GM18951 (cell line): ENCODE measurements around the gene DPPA2.
"Not testable (repeated sequence)": the region's sequence is repeated elsewhere in the genome, so short reads cannot be mapped to it uniquely, and the experiment has no call there.

Experiments used
- POLR2A ChIP-seq: IDR thresholded peaks from 4 replicates; pipeline ENCODE4 v1.6.1; 2011; ENCODE audit warnings: mild to moderate bottlenecking; ENCODE audit not compliant: insufficient read length, insufficient read depth; ENCODE audit errors: extremely low read depth
- in situ Hi-C: fragments of 300-500 bp; cut with MboI; formaldehyde crosslinking; loops from one replicate; pipeline ENCODE4 v1.12.0; 2022; ENCODE audit warnings: low sequenced_read_pairs, mixed read lengths, inconsistent platforms; ENCODE audit not compliant: unreplicated experiment

DPPA2 gene, protein sequence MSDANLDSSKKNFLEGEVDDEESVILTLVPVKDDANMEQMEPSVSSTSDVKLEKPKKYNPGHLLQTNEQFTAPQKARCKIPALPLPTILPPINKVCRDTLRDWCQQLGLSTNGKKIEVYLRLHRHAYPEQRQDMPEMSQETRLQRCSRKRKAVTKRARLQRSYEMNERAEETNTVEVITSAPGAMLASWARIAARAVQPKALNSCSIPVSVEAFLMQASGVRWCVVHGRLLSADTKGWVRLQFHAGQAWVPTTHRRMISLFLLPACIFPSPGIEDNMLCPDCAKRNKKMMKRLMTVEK

DNA sequence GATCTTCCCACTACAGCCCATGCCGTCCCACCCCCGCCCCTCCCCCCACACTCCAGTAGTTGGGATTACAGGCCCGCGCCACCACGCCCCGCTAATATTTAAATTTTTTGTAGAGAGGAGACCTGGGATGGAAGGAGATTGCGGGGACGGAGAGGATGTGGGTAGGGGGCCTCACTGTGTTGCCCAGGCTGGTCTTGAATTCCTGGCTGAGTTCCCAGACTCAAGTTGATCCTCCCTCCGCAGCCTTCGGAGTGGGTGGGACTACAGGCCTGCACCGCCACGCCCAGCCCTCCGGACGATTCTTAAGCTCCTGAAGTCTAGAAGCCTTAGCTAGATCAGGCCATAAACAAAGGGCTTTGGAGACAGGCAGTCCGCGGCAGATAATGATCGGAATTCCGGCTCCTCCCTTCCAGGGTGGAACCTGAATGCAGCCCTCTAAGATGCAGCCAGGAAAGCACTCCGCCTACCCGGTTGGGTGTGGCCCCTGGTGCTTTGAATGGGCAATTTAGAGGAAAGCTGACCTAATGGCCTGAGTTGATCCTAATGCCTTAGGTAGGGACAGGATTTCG lies at the start of gene DPPA2:
TSS of gene DPPA2 (minus strand) at position 356 of the 569 bp plus-strand sequence. CDS start 1,975 bp downstream, outside the sequence.
- TF ChIP-seq POLR2A: no peak
- in situ Hi-C loops: no loop called here

DNA sequence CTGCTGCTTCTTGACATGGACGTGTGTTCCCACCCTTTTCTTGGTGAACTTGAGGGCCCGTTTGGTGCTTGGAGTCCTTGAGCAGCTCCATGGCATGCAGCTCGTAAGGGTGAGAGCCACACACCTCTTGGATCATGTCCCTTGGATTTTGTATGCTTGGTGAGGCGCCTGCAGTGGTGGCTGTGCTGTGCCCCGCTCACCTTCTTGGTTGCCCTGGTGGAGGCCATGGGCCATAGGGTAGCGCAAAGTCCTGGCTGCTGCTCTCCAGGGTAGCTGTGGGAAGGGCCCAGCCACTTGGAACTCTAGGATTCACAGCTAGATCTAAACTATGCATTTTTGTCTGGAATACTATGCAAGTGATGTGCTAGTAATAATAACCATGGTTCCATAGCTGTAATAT lies 47.8 kb upstream of the DPPA2 start:
- in situ Hi-C loops: no loop called here
- TF ChIP-seq POLR2A: no peak

DNA sequence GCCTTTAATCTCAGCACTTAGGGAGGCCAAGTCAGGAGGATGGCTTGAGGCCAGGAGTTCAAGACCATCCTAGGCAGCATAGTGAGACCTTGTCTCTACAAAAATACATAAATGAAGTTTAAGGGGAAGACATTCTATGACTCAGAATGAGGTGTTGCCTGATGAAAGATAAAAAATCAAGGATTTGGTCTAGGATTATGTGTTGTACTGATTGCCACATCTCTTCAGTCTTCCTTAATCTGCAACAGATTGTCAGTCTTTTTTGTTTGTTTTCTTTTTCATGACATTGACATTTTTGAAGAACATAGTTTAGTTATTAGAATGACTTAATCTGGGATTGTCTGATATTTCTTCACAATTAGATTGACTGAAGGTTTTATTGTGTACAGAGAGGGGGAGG lies 47.3 kb upstream of the DPPA2 start:
- in situ Hi-C loops: no loop called here
- no peak for TF ChIP-seq POLR2A

DNA sequence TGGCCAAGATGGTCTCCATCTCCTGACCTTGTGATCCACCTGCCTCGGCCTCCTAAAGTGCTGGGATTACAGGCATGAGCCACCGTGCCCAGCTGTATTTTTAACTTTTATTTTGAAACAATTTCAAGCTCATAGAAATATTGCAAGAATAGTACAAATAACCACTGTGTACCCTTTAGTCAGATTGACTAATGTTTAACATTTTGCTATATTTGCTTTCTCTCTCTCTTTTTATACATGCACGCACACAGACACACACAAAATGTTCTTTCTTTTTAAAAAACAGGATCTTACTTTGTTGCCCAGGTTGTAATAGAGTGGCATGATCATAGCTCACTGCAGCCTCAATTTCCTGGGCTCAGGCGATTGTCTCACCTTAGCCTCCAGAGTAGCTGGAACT lies 46.5 kb upstream of the DPPA2 start:
- TF ChIP-seq POLR2A: no peak
- in situ Hi-C loops: no loop called here

DNA sequence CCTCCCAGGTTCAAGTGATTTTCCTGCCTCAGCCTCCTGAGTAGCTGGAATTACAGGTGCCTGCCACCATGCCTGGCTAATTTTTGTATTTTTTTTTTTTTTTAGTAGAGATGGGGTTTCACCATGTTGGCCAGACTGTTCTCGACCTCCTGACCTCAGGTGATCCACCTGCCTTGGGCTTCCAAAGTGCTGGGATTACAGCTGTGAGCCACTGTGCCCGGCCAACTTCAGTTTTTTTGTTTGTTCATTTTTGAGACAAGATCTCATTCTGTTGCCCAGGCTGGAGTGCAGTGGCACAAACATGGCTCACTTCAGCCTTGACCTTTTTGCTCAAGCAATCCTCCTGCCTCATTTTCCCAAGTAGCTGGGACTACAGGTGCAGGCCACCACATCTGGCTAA lies 42.5 kb upstream of the DPPA2 start:
- in situ Hi-C loops: not testable (repeated sequence)

DNA sequence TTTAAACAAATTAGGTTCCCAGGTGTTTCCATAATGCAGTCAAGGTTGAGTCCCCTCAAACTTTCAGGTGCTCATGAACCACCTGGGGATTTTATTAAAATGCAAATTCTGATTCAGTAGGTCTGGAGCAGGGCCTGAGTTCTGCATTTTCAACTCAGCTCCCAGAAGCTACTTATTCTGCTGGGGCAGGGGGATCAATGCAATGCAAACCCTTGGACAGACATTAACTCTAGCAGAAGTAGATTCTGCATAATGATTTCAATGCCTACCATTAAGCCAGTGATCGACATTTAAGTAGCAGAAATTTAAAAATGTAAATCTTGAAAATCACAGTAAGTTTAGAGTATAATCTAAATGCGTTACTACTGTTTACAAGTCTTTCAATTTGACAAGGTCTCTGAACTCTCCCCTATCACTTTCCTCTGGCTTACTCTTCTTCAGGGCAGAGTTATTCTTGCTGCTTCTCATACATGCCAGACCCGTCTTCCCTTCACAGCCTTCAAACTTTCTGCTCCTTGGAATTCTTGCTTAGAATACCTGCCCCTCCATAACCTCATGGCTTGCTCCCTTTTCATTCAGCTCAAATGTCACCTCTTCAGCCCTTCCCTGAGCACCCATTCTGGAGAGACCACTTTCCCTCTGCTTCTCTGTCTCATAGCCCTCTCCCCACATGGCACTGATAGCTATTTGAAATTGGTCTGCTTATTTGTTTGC lies 40.3 kb upstream of the DPPA2 start:
- TF ChIP-seq POLR2A: no peak
- in situ Hi-C loops: no loop called here

DNA sequence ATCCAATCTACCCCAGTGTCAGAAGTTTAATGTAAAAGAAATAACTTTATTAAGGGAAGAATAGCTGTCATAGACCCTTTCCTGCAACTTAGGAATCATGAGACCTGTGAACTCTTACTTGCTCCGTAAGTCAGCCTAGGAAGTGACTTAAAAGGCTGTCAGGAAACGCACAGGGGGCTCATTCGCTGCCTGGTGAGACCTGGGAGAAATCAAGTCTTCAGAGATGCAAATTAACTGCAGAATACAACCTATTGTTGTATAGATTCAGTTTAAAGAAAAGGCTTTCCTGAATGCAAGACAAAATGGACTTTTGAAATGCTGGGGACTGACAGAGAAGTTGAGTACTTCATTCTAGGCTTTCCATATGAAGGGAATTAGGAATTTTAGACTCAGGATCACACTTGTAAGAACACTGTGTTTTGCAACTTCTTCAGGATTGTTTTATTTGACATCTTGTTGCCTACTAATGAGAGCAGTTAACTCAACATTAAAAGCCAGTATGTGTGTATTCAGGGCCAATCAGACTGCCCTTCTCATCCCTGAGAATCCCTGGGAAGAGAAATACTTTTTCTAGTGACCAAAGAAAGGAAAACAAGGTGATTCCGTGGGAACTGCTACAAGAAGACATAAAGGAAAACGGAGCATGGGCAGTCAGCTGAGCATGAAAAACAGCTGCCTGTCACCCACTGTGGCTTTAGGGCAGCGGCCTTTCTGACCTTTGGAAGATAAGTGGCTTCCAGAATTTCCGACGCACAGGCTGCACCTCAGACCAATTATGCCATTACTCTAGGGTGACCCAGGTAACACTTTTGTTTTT lies 39.5 kb upstream of the DPPA2 start:
- in situ Hi-C loops: no loop called here
- TF ChIP-seq POLR2A: no peak

DNA sequence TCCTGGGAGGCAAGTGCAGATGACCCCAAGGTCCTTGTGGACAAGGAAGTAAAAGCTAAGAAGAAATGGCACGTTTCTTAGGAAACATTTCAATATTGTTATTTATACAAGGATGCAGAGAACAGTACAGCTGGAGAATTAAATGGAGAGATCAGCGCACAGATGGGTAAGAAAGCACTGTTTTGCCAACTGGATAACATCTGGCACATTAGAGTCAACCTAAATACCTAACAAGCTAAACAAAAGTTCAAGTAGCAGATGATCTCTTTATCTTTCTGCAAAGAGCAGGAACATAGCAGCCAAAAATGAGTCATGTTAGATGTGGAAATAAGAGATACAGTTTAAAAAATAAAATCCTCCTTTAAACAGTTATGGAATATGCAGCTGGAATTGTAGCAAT lies 36.7 kb upstream of the DPPA2 start:
- TF ChIP-seq POLR2A: no peak
- in situ Hi-C loops: no loop called here

DNA sequence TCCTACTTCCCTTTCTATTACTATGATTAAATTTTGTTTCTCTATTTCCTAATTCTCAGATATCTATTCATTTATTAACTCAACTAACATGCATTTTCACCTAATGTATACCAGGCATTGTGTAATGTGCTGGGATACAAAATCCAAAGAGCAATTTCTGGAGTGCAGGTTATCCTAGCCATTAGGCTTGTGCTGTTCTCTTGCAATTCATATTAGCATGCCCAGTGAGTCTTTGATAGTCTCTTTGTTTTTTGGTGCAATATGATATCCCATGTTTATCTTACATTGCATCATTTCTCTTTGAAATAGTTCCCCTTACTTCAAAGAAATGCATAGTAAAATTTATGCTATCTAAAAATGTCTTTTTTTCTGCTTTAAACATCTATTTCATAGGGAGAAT lies 34.9 kb upstream of the DPPA2 start:
- in situ Hi-C loops: no loop called here
- no peak for TF ChIP-seq POLR2A

DNA sequence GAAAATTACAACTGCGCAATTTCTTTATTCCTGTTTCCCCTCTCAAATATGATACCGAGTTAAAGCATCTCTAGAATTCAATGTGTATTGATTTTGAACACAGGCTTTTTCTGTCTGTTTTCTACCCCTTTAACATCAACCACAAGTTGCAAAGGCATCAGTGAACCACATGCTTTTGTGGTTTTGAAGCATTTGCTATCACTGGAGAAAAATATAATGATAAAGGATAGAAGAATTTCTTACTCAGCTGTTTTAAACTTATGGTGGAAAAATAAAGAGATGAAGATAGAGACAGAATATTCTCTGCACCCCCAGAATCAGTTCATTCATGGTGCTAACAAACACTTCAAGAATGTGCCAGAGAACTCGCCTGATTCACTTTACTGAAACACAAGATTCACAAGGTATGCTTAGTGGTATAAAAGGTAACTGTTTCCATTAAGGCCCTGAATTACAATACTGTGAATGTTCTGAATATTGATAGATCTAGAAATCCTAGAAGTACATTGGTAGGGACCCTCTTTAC lies 30.5 kb upstream of the DPPA2 start:
- in situ Hi-C loops: no loop called here

DNA sequence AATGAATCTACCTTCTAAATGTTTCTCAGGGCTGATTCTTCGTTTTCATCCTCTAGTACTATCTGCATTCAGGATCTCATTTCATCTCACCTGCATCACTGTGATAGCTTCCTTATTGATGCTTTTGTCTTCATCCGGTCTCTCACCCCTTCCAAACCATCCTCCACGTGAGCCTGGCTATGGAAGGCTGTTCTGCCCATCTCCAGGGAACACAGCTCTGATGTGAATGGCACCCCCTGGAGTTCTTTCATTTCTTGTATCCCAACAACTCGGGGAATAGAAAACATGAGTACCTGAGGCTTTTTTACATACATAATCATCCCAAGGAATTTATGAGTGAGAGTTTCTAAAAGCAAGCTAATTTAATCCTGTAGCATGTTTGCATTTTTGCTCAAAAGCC lies 29.8 kb upstream of the DPPA2 start:
- in situ Hi-C loops: no loop called here
- TF ChIP-seq POLR2A: no peak

More for the DNA sequence above, 30.5 kb upstream of the DPPA2 start:
- TF ChIP-seq POLR2A: no peak

DNA sequence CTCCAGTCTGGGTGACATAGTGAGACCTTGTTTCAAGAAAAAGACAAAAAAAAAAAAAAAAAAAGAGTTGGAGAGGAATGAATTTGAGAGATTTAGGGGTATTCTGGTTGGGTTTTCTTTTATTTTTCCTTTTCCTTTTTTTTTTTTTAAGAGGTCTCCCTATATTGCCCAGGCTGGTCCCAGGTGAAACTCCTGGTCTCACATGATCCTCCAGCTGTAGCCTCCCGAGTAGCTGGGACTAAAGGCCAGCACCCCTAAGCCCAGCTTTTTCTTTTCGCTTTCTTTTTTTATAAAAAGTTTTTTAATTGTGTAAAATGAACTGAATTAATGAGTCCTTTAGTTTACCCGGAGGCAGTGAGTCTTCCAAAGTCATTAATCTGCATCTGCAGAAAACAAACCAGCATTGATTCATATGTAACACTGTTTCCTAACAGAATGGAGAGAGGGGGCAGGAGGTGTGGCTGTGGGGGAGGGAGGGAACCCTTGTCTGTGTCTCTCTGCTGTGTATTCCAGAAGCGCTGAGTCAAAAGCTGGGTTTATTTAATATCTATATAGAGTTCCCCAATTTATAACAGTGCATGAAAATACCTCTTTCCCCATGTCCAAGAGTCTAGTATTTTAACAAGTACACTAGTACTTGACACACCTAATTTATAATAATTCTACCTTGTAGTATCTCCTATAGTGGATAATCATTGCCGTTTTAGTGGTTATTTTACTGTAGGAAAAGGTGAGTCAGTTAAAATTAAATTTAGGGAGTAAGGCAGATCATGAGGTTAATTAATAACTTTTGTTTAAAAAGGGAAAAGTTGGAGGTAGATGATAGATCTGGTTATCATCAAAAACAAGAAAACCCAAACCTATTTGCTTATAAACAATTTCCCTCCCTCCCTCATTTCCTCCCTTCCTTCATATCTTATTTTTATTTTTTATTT lies 23.7 kb upstream of the DPPA2 start:
- in situ Hi-C loops: no loop called here
- no peak for TF ChIP-seq POLR2A
